HL-60/S4 treated with retinoic acid at 250 ng/mL for 4 days and 3 days (cell line): ENCODE data around the gene CDH23.

ENCODE experiments used
- in situ Hi-C: fragments of 300-500 bp; cut with MboI; formaldehyde crosslinking; loops from 2 replicates; pipeline ENCODE4 v1.7.0; 2022; ENCODE audit warnings: low sequenced_read_pairs

The CDH23 gene

DNA sequence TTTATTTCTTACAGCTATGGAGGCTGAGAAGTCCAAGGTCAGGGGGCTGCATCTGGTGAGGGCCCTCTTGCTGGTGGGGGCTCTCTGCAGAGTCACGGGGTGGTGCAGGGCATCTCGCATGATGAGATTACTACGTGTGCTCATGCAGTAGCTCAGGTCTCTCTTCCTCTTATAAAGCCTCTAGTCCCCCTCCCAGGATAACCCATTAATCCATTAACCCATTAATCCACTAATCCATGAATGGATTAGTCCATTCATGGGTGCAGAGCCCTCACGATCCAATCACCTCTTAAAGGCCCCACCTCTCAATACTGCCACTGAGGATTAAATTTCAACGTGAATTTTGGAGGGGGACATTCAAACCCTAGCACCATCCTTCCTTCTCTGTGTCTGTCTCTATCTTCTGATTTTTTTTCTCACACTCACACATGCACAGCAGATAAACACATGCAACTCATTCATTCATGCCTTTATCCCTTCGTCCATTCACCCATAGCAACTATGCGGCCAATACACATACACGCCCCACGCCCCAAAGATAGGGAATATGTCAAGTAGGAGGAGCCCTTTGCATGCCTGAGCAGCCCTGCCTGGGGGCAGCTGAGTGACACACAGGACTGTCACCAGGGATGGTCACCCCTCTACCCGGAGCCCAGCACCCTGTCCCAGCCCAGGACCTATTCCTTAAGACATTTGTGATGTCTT lies 236.3 kb downstream of the CDH23 start:
- in situ Hi-C loops, result no loop called here

GRCh38 chr10:71633920-71634319 lies 237.2 kb downstream of the CDH23 start:
- in situ Hi-C loops, result no loop called here

GRCh38 chr10:71634531-71635164 lies 237.9 kb downstream of the CDH23 start:
- in situ Hi-C loops, result no loop called here

DNA sequence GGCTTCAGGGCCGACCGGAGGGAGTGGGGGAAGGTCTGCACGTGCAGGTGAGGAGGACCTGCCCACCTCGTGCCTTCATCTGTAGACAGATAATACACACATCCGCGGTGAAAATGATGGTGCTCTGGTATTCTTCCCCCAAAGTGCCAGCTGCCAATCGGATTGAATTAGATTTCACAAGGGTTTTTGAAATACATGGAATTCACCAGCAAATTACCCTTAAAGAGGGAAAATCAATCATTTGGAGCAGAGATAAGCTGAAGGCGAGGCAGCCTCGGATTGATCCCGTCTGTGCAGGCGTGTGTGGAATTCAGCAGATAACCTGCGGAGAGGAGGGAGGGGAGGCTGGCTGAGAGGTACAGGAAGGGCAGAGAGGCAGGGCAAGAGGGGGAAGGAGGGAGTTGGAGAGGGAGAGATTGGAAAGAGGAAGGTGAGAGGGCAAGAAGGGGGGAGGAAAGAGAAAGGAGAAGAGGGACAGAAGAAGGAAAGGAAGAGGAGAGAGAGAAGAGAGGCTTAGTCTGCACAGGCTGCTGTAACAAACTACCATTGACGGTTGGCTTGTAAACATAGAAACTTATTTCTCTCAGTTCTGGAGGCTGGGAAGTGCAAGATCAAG lies 238.6 kb downstream of the CDH23 start:
- in situ Hi-C loops, result no loop called here

DNA sequence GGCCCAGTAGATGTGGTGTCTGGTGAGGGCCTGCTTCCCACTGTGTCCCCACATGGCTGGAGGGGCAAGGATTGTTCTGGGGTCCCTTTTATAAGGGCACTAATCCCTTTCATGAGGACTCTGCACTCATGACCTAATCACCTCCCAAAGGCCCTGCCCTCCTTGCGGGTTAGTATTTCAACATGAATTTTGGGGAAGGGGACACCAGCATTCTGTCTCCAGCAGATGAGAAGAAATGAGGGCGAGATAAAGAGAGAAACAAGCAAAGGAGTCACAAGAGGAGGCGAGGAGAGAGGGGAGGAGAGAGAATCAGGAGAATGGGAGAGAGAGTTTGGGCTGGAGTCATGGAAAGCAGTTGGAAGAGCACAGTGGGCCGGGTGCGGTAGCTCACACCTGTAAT lies 239.1 kb downstream of the CDH23 start:
- in situ Hi-C loops, result no loop called here

GRCh38 chr10:71636588-71636987 lies 239.9 kb downstream of the CDH23 start:
- in situ Hi-C loops, result no loop called here

- in situ Hi-C loops, result no loop called here
These were observed 240.6 kb downstream of the CDH23 start for GRCh38 chr10:71637305-71637704.

GRCh38 chr10:71638064-71638821 lies 241.5 kb downstream of the CDH23 start:
- in situ Hi-C loops, result no loop called here

DNA sequence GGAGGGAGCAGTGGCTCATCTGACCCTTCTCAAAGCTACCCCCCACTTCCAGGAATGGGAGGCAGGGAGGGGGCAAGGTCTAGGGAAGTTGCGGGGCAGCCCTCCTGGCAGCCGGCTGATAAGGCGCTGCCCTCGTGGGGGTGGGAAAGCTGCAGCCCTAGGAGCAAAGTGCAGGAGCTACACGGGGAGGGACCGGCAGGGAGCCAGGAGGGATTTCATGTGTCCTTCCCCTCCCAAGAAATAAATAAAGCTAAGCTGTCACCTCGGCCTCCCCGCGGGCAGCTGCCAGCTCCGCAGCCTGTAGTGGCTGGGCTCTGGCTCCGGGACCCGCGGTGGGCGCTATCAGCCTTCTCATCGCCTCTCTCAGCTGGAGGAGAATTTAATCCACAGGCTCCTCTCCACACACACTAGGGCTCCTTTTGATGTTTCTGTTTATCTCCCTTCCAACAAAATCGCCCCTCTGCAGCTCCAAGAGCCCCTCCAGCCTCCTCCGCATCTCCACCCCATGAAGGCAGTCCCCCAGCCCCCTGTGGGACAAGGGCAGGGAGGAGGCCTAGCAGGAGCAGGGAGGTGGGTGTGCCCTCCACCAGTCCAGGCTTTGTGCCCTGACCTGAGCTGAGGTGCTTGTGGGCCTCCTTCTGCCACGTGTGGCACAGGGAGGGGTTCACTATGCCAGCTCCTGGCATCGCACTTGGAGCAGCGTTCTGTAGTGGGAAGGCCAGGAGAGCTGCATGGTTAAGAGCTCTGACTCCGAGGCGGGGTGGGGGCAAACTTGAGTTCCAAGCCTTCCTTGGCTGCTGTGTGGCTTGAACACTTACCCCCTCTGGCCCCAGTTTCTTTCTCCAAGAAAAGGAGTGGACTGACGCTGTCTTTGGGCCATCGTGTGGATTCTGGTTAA lies 242.4 kb downstream of the CDH23 start:
- in situ Hi-C loops, result no loop called here

GRCh38 chr10:71640607-71641006 lies 243.9 kb downstream of the CDH23 start:
- in situ Hi-C loops, result no loop called here

DNA sequence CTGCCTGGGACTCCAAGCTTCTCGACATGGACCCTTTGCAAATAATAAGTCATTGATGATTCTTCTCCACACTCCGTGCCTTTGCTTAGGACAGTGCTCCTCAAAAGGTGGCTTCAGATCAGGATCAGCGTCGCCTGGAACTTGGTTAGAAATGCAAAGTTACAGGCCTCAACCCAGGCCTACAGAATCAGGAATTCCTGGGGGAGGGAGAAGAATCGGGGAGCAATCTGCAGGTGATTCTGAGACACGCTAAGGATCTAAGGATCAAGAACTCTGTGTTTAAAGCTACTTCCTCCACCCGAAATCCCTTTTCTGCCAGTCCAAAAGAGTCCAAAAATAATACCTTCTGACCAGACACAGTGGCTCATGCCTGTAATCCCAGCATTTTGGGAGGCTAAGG lies 244.7 kb downstream of the CDH23 start:
- in situ Hi-C loops, result no loop called here

DNA sequence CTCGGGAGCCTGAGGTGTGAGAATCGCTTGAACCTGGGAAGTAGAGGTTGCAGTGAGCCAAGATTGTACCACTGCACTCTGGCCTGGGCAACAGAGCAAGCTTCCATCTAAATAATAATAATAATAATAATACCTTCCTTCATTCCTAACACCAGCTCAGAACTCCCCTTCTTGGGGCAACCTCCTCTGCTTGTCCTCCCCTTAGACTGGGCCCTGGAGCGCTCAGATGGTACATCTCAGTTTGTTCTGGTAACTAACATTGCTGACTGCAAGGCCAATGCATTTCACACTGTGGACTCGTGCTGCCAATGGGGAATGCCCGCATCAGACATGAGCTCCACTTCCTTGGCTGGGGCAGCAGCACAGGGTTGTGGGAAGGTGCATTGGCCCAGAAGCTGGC lies 245.3 kb downstream of the CDH23 start:
- in situ Hi-C loops, result no loop called here

- in situ Hi-C loops, result no loop called here
These were observed 247.2 kb downstream of the CDH23 start for GRCh38 chr10:71643904-71644303.

GRCh38 chr10:71644307-71645180 lies 247.8 kb downstream of the CDH23 start:
- in situ Hi-C loops, result no loop called here

DNA sequence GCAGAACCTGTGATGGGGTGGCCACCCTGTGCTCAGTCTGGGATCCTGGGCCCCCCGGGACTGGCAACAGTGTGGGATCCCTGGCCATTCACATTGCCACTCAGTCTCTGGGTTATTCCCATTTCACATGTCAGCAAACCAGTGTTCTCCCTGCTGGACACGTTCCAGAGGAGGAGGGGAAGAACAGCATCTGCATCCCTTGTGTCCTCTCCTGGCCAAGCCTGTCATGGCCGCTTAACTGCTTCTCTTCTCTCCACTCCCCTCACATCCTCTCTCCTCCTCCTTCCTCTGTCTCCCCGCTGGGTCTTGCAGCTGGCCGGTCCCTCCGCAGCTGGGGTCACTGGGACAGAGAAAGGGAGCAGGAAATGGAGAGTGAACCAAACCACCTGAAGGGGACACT lies 248.5 kb downstream of the CDH23 start:
- in situ Hi-C loops, result no loop called here

GRCh38 chr10:71646037-71646436 lies 249.3 kb downstream of the CDH23 start:
- in situ Hi-C loops, result no loop called here

DNA sequence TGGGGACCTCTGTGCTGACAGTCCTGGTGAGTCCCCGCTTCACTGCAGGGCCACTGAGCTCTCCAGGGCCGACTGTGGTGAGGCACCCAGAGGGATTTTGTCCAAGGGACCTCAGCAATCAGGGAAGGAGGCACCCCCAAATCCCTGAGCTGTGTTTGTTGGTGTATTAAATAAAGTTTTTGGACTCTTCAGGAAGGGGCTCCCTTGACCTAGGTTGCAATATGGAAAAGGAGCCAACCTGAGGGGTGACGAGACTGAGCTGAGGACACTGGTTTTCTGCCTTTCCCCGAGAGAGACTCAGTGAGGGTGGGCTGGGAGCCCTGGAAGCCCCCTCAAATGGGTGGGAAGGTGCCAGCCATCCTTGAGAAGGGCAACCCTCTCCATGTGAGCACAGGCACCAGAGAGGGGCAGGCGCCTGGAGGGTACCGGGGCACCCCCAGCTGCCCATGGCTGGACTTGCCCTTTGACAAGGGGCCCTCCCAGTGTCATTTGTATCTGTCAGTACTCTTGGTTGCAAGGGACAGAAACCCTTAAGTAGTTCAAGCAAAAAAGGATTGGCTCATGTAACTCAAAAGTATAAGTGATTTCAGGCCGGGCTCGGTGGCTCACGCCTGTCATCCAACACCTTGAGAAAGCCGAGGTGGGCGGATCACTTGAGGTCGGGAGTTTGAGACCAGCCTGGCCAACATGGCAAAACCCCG lies 250.0 kb downstream of the CDH23 start:
- in situ Hi-C loops, result no loop called here

- in situ Hi-C loops, result no loop called here
These were observed 251.0 kb downstream of the CDH23 start for GRCh38 chr10:71647526-71648253.
